GM04503 (cell line): ENCODE results near the gene RFPL3.
"Not testable (repeated sequence)": the region's sequence is repeated elsewhere in the genome, so short reads cannot be mapped to it uniquely, and the experiment has no call there.

Experiments
- DNase-seq: peaks from one replicate; pipeline ENCODE4 v3.0.0-alpha.2; 2012; ENCODE audit warnings: low read depth

RFPL3 gene

DNA sequence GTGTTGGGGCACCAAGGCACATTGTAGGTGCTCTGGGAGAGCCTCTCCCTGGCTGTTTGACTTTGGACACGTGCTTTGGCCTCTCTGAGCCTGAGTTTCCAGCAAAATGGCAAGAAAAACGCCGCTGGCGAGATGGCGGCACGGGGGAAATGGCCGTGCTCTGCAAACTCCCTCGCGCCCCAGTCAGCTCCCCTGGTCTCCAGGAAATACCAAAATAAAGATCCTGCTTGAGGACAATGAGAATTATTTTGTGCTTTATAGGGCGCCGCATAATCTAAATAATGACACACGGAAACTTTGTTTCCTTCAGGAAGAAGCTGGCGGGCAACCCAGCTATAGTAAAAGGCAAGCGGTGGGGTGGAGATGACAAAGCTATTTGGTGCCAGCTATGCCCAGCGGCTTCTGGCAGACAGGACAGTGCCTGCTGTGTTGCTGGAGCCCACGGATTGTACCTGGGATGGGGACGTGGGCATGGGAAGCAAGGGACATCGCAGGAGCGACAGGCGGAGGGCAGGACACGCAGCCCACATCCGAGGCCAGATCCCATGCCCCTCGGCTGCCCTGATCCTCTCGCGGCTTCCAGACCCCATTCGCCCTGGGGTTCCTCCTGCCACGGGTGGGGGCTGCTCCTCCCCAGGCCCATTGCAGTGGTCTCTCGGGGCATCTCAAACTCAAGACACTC, 26.3 kb upstream of the RFPL3 start:
- no peak for DNase-seq

DNA sequence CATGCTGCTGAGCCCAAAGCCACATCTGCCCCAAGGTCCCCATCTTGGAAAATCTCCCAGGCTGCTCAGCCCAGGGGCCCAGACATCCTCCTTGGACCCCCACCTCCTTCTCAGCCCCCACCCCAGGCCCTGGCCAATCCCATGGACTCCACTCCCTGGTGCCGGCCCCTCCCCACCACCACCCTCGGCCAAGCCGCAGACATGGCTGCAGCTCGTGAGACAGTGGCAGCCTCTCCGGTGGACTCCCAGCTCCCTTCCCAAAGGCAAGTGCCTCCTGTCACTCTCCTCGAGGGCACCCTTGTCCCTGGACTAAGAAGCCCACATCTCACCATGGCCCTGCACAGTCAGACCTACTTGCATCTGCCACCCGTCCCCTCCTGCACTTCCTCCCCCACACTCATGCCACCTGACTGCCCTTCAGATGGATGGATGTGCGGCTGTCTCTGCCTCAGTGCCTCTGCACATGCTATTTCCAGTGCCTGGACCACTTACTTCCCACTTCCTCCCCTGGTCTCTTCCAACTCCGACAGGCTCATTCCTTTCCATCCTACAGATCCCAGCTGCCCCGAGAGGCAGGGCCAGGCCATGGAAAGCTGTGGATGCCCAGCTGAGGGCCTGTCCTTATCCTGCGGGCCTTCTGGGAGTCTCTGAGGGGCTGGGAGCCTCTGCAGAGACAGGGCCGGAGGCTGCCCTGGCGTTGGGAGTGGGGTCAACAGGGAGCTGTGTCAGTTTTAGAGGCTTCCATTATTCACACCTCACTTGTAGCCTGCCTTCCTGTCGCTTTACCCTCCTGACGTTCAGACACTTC, 25.5 kb upstream of the RFPL3 start:
- no peak for DNase-seq

DNA sequence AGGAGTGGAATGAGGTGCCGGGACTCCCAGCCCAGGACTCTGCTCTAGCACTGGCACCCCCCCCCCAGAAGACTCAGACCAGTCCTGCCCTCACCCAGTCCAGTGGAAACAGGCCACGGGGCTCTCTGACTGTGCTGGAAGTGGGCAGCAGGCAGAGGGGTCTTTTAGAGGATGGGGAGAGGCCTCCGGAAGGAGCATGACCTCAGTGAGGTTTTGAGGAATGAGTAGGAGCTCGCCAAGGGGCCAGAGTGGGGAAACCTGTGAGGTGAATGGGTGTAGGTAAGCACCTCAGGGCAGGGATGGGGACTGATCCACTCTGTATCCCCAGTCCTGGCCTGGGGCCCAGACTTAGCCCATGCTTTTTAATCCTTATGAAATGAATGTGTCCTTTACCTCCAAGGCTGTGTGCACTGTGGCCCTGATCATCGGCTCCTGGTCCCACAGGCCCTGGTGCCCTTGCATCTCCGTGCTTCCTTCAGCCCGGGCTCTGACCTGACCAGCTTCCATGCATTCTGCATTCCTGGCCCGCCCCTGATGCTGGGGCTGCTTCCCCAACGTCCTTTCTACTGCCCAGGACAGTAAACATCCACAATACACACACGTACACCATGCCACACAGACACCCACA, 24.4 kb upstream of the RFPL3 start:
- no peak for DNase-seq

DNA sequence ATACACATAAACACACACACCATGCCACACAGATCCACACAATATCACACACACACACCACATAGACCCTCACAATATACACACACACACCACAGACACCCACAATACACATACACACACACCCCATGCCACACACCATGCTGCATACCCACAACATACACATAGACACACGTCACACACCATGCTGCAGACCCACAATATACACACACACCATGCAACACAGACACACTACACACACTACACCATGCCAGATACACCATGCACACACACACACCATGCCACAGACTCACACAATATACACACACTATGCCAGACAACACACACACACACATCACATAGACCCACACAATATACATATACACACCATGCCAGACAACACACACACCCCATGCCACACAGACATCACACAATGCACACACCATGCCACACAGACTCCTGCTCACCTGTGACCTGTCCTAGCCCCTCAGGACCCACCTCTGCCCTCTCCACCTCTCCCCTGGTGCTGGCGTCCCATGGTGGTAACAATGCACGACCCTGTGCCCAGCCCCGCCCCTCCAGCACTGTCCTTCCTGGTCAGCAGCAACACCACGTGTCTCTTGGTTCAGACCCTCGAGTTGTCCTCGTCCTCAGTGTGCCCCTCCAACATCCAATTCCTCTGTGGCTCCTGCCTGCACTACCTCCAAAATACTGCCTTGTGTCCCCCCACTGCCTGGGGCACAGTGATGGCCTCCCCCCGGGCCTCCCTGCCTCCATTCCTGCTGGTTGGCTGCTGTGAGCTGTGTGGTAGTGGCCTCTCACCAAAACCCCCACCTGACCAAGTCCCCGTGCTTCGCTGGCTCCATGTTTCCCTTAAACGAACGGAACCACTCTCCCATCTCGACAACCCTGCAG, 23.7 kb upstream of the RFPL3 start:
- DNase-seq, result no peak

DNA sequence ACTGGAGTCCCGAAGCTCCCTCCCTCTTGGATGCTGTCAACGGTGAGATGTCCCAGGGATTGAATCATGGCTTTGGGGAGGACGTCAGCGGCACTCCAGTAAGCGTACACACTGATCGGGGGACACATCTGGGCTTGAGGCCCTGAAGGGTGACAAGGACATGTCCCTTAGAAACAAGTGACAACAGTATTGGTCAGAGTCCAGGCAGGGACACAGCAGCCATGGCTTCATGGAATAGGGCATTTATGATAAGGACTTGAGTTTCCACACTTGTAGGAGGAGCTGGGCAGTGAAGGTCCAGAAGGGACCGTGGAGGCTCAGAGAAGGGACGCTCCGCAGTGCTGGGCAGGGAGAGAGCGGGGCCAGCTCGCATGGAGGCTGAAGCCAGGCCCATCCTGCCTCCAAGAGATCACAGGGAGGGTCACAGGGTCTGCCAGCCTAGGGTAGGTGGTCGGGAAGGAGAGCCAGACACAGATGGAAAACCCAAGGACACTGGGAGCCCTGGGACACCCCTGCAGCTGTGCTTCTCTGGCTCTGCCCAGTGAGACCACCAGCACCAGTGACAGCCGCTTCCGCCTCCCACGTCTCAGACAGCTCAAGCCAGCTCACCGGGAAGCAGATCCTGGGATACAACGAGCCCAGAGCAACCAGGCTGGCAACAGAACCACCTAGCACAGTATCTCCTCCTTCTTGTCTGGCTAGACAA, 22.9 kb upstream of the RFPL3 start:
- DNase-seq, result no peak

DNA sequence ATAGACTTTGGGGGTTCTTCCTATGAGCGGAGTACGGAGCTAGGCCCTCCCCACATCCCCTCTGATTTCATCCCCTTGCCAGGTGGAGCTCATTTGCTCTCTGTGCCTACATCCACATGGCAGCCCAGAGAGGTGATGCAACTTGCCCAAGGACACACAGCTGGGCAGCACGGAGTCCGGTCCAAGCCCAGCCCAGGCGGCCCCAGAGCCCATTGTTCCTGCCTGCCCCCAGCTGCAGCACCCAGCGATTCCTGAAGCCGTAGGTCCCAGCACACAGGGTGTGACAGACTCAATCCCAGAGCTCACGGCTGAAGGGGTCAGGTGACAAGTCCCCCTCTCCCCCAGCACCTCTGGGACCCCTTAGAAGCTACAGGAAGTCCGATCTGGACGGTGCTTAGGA, 22.2 kb upstream of the RFPL3 start:
- DNase-seq, result no peak

DNA sequence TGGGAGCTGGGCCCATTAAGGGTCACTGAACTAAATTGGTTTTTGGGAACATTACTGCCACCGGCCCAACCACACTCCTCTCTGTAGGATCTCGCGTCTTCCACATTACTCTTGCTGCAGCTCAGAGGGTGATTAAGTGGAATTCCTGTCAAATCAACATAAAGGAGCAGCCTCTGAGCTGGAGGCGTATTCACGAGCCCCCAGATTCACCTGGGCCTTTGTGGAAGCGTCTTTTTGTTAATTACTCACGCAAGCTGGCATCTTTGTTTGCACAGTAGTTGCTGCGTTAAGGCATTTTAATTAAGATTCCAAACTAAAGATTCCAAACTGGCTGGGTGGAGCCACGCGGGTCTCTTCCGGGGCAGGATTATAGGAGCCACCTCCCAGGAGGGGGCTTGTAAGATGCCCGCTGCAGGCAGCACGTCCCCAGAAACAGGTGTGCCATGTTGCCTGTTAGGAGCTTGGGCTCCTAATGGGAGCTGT, 21.5 kb upstream of the RFPL3 start:
- no peak for DNase-seq

DNA sequence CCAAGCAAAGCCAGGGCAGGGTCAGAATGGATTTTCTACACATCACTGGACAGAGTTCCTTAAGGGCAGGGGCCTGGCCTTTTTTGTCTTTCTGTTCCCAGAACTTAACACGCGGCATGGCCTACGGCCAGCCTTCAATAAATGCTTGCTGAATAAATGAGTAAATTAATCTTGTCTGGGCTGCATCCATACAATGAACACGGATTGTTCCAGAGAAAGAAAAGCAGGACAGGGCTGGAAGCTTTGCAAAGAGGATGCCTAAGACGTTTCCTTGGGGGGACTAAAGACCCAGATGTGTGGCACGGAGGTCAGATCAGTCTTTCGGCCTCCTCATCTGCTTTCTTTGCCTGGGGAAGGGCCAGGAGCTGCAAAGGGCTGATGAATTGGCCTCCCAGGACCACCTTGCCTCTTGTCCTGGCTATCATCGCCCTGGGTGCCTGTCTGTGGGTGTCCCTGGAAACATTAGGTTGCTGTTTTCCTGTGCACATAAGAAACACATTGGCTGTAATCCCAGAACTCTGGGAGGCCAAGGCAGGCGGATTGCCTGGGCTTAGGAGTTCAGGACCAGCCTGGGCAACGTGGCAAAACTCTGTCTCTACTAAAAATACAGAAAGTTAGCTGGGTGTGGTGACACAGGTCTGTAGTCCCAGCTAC, 20.8 kb upstream of the RFPL3 start:
- no peak for DNase-seq

DNA sequence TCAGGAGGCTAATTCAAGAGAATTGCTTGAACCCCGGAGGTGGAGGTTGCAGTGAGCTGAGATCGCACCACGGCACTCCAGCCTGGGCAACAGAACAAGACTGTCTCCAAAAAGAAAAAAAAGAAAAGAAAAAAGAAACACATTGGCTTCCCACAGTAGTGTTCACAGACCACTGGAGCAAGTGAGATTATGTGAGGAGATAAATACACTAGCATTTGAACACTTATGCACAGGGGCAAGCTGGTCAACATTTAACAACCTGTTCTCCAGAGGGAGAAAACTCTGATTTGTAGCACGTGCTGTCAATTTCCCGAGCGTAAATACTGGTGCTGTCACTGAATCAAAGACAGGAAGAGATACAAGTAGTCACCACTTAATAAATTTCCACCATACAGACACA, 20.2 kb upstream of the RFPL3 start:
- DNase-seq, result not testable (repeated sequence)

DNA sequence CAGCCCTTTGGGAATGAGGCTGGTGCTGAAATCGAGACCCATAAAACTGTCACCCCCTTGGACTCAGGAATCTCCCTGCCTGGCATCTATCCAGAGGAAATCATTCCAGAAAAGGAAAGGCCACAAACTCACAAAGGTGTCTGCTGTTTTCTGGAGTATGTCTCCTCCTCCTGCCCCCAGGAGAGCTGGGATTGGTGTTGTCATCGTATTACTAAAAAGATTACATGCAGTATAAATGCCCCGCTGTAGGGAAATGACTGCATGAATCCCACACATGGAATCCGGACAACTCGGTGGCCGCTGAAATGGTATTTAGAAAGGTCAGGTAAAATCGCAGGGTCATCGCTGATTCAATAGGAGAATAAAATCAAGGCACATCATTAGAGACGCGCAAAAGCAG, 18.9 kb upstream of the RFPL3 start:
- no peak for DNase-seq

DNA sequence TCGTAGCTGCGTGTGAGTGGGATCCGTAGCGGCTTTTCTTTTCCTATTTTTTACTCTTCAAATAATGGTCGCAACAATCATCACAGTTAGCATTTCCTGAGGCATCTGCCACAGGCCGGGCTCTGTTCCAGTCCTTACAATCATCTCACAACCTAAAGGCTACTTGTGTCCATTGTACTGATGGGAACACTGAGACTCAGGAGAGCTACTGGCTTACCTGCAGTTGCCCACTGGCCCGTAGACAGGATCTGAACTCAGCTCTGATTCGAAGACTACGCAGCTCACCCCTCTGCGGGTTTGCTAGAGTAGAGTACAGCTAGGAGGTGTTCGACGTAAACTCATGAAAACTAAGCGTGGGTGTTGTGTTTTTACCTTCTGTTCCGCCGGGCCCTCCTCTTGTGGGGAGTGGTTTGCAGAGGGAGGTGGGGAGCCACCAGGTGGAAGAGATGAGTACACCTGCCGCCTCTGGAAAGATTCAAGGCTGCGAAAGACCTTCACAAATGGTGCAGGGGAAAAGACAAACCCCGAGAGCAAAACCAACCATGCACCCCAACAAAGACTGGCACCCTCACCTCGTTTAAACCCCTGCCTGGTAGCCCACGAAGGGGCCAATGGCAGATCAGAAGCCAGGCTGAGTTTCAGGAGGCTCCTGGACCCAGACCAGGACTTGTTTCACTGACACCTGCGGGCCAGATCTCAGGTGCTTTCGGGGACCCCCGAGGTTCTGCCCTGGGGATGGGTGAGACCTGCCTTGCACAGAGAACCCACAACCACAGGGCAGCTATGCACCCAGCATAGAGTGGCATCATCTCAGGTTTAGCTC, 18.3 kb upstream of the RFPL3 start:
- DNase-seq, result no peak

DNA sequence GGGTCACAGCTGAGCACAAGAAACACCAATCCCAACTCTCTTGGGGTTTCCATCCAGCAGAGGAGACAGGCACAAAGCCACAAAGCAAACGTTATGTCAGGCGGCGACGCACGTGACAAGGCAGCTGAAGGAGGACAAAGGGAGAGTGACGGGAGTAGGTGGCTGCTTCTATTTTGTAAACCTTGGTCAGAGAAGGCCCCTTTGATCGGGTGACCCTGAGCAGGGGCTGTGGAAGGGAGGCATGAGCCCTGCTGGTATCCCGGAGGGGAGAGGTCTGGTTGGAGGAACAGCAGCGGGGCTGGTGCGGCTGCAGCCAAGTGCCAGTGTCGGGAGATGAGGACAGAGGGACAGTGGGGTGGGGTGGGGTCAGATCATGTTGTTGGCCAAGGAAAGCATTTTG, 17.3 kb upstream of the RFPL3 start:
- no peak for DNase-seq

DNA sequence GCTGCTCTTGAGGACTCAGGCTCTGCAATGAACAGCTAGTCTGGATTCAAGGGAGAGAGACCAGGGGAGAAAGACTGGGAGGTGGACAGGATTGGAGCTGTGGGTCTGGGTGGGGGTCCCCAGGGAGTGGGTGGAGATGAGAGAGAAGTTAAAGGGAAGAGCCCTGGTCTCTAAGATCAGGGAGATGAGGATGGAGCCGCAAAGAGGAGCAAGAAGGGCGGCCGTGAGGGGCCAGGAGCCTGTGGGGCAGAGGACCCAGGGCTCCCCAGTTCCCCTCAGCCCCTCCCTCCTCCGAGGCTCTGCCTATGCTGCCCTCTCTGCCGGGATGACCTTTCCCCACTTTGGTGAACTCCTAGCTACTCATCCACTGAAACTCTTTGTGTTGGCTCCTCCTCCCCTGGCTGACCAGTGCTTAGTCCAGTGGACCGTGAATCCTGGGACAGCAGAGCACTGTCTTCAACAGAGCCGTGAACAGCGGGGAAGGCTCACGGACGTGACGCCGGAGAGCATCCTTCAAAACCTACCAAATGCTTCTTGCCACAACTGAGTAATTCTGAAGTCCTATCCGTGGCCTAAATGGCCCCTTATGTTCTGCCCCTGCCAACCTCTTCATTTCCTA, 16.4 kb upstream of the RFPL3 start:
- no peak for DNase-seq

DNA sequence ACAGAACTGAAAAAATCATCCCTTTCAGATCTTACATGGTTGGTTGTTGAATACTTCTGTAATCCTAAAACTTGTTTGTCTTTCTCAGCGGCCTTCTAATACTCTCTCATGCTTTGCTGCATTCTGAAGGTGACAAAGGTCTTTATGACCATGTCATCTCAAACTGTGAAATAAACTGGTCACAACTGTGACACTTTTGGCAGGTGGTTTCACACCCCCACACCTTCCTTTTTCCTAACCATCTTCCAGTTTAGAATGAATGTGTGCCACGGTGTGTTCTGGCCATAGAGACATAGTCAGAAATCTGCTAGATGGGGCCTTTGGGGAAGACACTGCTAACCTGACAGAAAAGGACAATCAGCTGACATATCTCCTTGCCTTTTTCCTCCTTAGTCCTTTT, 14.7 kb upstream of the RFPL3 start:
- no peak for DNase-seq

DNA sequence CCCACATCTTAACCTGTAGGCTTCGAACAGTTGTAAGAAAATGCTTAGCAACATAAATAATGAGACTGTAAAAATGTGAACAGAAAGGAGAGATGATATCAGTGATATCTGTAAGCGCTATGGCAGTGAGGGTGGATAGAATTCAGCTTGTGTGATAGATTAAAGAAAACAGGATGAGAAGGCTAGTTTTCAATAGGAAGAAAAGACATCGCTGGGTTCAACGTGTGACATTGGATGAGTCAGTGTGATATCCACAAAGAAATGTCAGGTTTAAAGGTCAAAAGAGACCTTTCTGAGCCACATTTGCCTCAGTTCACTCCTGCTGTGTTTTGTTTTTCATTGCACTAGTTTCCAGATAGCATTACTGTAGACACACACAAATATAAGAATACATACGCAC, 13.7 kb upstream of the RFPL3 start:
- DNase-seq, result no peak

DNA sequence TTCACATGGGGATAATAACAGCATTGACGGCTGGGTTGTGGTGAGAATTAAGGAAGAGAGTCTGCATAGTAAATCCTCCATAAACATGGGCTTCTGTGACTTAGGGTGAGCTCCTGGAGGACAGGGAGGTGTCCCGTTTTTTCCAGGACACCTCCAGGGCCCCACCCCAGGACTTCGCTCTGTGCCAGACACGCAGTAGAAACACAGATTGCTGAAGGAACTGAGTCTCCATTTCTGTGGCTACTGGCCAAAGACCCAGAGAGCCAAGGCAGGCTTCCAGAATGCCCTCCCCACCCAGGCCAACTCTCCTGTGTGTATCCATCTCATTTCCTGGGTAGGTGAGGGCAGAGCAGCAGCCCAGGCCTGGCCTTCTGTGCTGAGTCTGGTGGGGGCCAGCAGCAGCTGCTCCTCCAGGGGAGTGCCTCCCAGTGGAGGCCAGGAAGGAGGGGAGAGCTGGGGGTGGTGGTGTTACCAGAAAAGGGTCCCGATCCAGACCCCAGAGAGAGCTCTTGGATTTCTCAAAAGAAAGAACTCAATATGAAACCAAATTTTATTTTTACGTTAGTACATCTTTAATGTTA, 9.5 kb upstream of the RFPL3 start:
- no peak for DNase-seq

DNA sequence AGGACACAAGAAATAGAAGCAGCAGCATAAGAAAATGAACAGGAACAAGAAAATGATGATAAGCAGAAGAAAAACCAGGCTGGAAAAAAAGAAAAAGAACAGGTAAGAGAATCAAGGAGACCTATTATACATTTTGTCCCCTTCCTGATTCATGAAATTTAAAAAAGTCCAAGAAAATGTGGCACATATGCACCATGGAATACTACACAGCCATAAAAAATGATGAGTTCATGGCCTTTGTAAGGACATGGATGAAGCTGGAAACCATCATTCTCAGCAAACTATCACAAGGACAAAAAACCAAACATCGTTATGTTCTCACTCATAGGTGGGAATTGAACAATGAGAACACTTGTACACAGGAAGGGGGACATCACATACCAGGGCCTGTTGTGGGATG, 5.8 kb upstream of the RFPL3 start:
- DNase-seq, result not testable (repeated sequence)

DNA sequence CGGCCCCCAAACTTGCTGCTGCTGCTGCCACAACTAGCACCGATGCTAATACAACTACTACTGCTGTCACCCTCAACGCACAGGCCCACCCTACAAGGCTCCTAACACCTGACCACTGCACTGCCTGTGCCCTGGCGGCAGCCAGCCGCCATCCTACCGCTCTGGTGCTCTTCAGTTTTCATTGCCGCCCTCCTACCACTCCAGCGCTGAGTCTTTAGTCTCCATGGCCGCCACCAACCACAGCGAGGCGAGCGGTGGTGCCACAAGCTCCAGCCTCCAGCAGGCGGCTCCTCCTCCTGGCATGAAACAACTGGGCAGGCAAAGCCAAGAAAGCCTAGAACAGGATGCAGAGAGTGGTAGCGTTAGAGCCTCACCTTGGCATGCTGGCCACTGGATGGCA, 5.0 kb upstream of the RFPL3 start:
- DNase-seq, result no peak

DNA sequence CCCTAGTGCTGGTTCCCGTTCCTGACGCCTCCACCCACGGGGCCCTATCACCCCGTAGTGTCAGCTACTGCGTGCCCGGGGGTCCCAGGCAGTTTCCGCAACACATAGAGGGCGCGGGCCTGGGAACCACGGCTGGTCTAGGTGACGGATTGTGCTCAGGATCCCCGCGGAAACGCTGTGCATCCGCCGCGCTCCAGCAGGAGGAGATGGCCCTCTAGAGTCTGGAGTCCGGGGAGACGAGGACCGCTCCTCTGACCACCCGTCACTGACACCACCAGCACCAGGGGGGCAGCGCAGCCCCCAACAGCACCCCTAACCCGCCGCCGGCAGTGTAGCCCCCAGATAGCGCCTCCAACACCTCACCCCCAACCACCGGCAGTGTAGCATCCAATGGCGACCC, 4.4 kb upstream of the RFPL3 start:
- DNase-seq, result no peak
